Neural progenitor cell (in vitro differentiated cells): ENCODE data around the gene FERMT3. TPM values are rescaled to one million over a fixed set of nuclear protein-coding genes. Genes with fewer than 3 reads are reported as not detected.
"Not testable (repeated sequence)": the region's sequence is repeated elsewhere in the genome, so short reads cannot be mapped to it uniquely, and the experiment has no call there.

Source experiments
- DNase-seq: peaks from one replicate; pipeline ENCODE4 v3.0.0-alpha.2; 2016; ENCODE audit warnings: low spot score
- H2AFZ ChIP-seq: fragments of 200-600 bp; sonication (generic); replicated peaks from 2 replicates; pipeline ENCODE4 v1.6.1; 2016; ENCODE audit warnings: antibody characterized with exemption
- H3F3A ChIP-seq: fragments of 200-600 bp; sonication (generic); 2 replicates; pipeline ENCODE4 v1.6.1; 2016; ENCODE audit warnings: antibody characterized with exemption, low read depth
- H3K27ac ChIP-seq: fragments of 200-600 bp; sonication (generic); 2 replicates; pipeline ENCODE4 v1.5.1; 2016; ENCODE audit warnings: mild to moderate bottlenecking
- H3K27me3 ChIP-seq: fragments of 200-600 bp; sonication (generic); 2 replicates; pipeline ENCODE4 v1.6.1; 2016; ENCODE audit warnings: mild to moderate bottlenecking, moderate library complexity
- H3K36me3 ChIP-seq: fragments of 200-600 bp; sonication (generic); 2 replicates; pipeline ENCODE4 v1.5.1; 2016
- H3K4me1 ChIP-seq: fragments of 200-600 bp; sonication (generic); 2 replicates; pipeline ENCODE4 v1.6.1; 2016; ENCODE audit warnings: mixed run types
- H3K4me2 ChIP-seq: fragments of 200-600 bp; sonication (generic); 2 replicates; pipeline ENCODE4 v1.6.1; 2016
- H3K4me3 ChIP-seq: fragments of 200-600 bp; sonication (generic); 2 replicates; pipeline ENCODE4 v1.5.1; 2016
- H3K79me2 ChIP-seq: fragments of 200-600 bp; sonication (generic); 2 replicates; pipeline ENCODE4 v1.6.1; 2016; ENCODE audit warnings: low read depth
- H3K9ac ChIP-seq: fragments of 200-600 bp; sonication (generic); 2 replicates; pipeline ENCODE4 v1.6.1; 2016
- H3K9me3 ChIP-seq: fragments of 200-600 bp; sonication (generic); 2 replicates; pipeline ENCODE4 v1.5.1; 2016; ENCODE audit warnings: low read depth
- H4K20me1 ChIP-seq: fragments of 200-600 bp; sonication (generic); 2 replicates; pipeline ENCODE4 v1.6.1; 2016; ENCODE audit warnings: low read depth
- H3K27ac Mint-ChIP-seq: 3 replicates; pipeline ENCODE4 v1.8.0; 2021; ENCODE audit warnings: mixed read lengths
- H3K27me3 Mint-ChIP-seq: 2 replicates; pipeline ENCODE4 v1.8.0; 2022; ENCODE audit warnings: low read depth, mild to moderate bottlenecking, inconsistent platforms, moderate library complexity, mixed read lengths; ENCODE audit not compliant: insufficient read depth
- H3K36me3 Mint-ChIP-seq: 3 replicates; pipeline ENCODE4 v1.8.0; 2021; ENCODE audit warnings: mixed read lengths
- H3K4me1 Mint-ChIP-seq: 3 replicates; pipeline ENCODE4 v1.8.0; 2021; ENCODE audit warnings: mixed read lengths
- H3K4me3 Mint-ChIP-seq: 3 replicates; pipeline ENCODE4 v1.8.0; 2021; ENCODE audit warnings: mild to moderate bottlenecking, moderate library complexity, mixed read lengths
- H3K9me3 Mint-ChIP-seq: 3 replicates; pipeline ENCODE4 v1.8.0; 2020; ENCODE audit warnings: mixed read lengths
- EZH2 ChIP-seq: fragments of 200-600 bp; sonication (generic); IDR thresholded peaks from 2 replicates; pipeline ENCODE4 v1.6.1; 2017; ENCODE audit warnings: antibody characterized with exemption, mild to moderate bottlenecking, moderate library complexity
- EZH2phosphoT487 ChIP-seq: fragments of 200-600 bp; sonication (generic); IDR thresholded peaks from 2 replicates; pipeline ENCODE4 v1.6.1; 2017; ENCODE audit warnings: antibody characterized with exemption
- total RNA-seq: library from RNA; depleted of rRNA; stranded (reverse); fragments of >200 nt; gene quantifications from 2 replicates; pipeline ENCODE4 v1.2.3, GENCODE V29; 2015; ENCODE audit warnings: low replicate concordance
- TF ChIP-seq, protein P1 (sequence below): fragments of 200-600 bp; sonication (generic); IDR thresholded peaks from 2 replicates; pipeline ENCODE4 v1.5.1; 2017; ENCODE audit warnings: antibody characterized with exemption, mild to moderate bottlenecking

FERMT3 gene
- total RNA-seq, 1 donor from 2014 or later: not detected

DNA sequence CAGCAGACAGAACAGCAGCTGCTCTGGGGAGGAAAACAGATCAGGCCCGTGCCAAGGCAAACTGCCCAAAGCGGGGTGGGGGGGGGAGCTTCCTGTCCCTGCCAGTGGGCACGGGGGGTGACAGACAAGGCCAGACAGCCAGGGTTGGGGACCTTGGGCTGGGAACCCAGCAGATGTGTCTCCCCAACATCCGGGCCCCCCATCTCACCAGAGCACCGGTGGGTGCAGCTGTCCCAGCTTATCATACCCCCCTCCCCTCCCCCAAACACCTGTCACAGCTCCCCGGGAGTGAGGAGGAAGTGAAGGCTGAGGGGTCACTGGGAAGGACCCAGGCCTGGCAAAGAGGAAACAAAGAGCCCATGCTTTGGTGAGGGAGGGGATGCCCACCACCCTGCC lies 38.9 kb downstream of the FERMT3 start:
- no peak overlapping the region for H3K9ac ChIP-seq
- peaks cover 29% of the 10 kb centered on the region for H3K4me1 ChIP-seq
- peaks cover 43% of the 10 kb centered on the region for H3K4me1 Mint-ChIP-seq
- no peak for DNase-seq
- H3K9me3 Mint-ChIP-seq: no peaks in the 10 kb centered on the region
- peaks cover 25% of the 10 kb centered on the region for H3K79me2 ChIP-seq
- H3K36me3 ChIP-seq: no peaks in the 10 kb centered on the region
- H3K4me3 Mint-ChIP-seq: peak overlapping the region; percentile 89
- no peak overlapping the region for H3K27ac Mint-ChIP-seq
- H2AFZ ChIP-seq: no peak overlapping the region
- peak overlapping the region; percentile 65 for H3K4me3 ChIP-seq
- H4K20me1 ChIP-seq: peaks cover 22% of the 10 kb centered on the region
- H3K9me3 ChIP-seq: no peaks in the 10 kb centered on the region
- H3K36me3 Mint-ChIP-seq: peaks cover 2% of the 10 kb centered on the region
- peak overlapping the region; percentile 82 for H3K4me2 ChIP-seq
- TF ChIP-seq, protein P1, sequence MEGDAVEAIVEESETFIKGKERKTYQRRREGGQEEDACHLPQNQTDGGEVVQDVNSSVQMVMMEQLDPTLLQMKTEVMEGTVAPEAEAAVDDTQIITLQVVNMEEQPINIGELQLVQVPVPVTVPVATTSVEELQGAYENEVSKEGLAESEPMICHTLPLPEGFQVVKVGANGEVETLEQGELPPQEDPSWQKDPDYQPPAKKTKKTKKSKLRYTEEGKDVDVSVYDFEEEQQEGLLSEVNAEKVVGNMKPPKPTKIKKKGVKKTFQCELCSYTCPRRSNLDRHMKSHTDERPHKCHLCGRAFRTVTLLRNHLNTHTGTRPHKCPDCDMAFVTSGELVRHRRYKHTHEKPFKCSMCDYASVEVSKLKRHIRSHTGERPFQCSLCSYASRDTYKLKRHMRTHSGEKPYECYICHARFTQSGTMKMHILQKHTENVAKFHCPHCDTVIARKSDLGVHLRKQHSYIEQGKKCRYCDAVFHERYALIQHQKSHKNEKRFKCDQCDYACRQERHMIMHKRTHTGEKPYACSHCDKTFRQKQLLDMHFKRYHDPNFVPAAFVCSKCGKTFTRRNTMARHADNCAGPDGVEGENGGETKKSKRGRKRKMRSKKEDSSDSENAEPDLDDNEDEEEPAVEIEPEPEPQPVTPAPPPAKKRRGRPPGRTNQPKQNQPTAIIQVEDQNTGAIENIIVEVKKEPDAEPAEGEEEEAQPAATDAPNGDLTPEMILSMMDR: no peak
- TF ChIP-seq EZH2 (no peak), EZH2phosphoT487 (no peak)
- peaks cover 6% of the 10 kb centered on the region for H3K27me3 ChIP-seq
- peaks cover 9% of the 10 kb centered on the region for H3K27me3 Mint-ChIP-seq
- peaks cover 46% of the 10 kb centered on the region for H3F3A ChIP-seq
- no peak overlapping the region for H3K27ac ChIP-seq

DNA sequence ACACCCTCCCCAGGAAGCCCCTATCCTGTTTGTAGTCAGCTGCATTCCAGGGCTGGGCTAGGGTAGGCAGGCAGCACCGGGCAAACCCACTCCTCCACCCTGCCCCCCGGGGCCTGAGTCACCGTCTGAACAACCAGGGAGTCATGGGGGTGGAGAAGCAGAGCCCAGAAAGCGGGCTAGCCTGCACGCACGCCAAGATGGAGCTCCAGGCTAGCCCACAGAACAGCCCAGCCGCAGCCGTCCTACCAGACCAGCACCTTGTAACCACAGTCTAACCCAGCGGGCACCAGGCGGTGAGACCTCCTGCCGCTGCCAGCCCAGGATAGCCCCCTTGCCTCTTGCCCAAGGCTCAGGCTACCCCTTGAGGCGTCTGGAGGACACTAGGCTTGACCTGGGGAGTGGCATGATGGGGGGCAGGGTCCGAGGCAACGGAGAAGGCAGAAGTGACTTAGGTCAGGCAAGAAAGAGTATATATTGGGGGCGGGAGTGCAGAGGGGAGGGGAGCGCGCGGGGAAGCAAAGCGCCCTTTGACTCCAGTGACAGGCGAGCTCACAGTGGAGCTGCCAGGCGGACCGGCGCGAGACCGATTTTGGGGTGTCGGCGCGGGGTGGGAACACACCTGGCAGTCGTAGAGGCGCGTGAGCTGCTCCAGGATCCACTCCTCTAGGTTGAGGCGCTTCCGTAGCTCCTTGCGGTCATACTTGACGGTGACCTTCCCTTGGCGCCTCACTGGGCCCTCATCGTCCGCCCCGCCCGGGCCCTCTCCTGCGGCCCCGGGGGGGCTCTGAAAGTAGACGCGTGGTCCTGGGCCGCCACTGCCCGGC lies 39.5 kb downstream of the FERMT3 start:
- Histone ChIP-seq H3K36me3 (no peaks in the 10 kb centered on the region), H3K9me3 (no peaks in the 10 kb centered on the region), H3F3A (peaks cover 49% of the 10 kb centered on the region), H3K4me1 (peaks cover 33% of the 10 kb centered on the region), H3K4me2 (peak overlapping the region; percentile 82), H3K79me2 (peaks cover 25% of the 10 kb centered on the region), H3K4me3 (peak overlapping the region; percentile 65), H3K27me3 (peaks cover 6% of the 10 kb centered on the region), H3K27ac (no peak overlapping the region), H3K9ac (no peak overlapping the region), H4K20me1 (peaks cover 22% of the 10 kb centered on the region), H2AFZ (no peak overlapping the region)
- Mint-ChIP-seq H3K4me3 (peak overlapping the region; percentile 89), H3K9me3 (no peaks in the 10 kb centered on the region), H3K27me3 (peaks cover 9% of the 10 kb centered on the region), H3K36me3 (peaks cover 2% of the 10 kb centered on the region), H3K27ac (peak overlapping the region; percentile 46), H3K4me1 (peaks cover 45% of the 10 kb centered on the region)
- no peak for TF ChIP-seq EZH2phosphoT487
- TF ChIP-seq EZH2: no peak
- TF ChIP-seq, protein P1: no peak
- DNase-seq: peak; percentile 44

DNA sequence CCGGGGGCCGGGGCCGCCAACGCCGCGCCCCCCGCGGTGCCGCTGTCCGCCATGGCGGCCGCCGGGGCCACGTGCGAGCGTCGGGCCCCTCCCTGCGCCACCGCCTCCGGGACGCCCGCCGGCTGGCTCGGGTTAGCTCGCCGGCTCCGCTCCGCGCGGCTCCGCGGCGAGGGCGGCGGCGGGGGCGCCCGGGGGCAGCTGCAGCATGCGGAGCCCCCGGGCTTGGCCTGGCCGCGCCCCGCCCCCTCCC lies 40.0 kb downstream of the FERMT3 start:
- not testable (repeated sequence) for H3K27ac ChIP-seq, H3K9me3 ChIP-seq, H3K27me3 Mint-ChIP-seq, H3K9ac ChIP-seq, H3K27me3 ChIP-seq, H3K27ac Mint-ChIP-seq, DNase-seq, H3K36me3 Mint-ChIP-seq, H3K36me3 ChIP-seq, H3K9me3 Mint-ChIP-seq, H2AFZ ChIP-seq
- Histone ChIP-seq H4K20me1 (peaks cover 22% of the 10 kb centered on the region), H3K4me3 (peak overlapping the region; percentile 65), H3F3A (peaks cover 50% of the 10 kb centered on the region), H3K79me2 (peaks cover 26% of the 10 kb centered on the region), H3K4me1 (peaks cover 34% of the 10 kb centered on the region), H3K4me2 (peak overlapping the region; percentile 82)
- Mint-ChIP-seq H3K4me3 (peak overlapping the region; percentile 94), H3K4me1 (peaks cover 45% of the 10 kb centered on the region)
